GM12874 (cell line): ENCODE results near the gene RFNG.

Experiments used
- CTCF ChIP-seq: IDR thresholded peaks from 2 replicates; pipeline ENCODE4 v1.5.1; 2011; ENCODE audit warnings: low read depth, mild to moderate bottlenecking, control low read depth, low read length, moderate library complexity; ENCODE audit not compliant: insufficient read depth

RFNG gene

GRCh38 chr17:82016061-82016874 is 35.3 kb downstream of the RFNG start:
- no peak for TF ChIP-seq CTCF

GRCh38 chr17:82015311-82015971 is 36.2 kb downstream of the RFNG start:
- TF ChIP-seq CTCF, result no peak

- TF ChIP-seq CTCF, result no peak
These were observed 36.7 kb downstream of the RFNG start for GRCh38 chr17:82014971-82015310.

DNA sequence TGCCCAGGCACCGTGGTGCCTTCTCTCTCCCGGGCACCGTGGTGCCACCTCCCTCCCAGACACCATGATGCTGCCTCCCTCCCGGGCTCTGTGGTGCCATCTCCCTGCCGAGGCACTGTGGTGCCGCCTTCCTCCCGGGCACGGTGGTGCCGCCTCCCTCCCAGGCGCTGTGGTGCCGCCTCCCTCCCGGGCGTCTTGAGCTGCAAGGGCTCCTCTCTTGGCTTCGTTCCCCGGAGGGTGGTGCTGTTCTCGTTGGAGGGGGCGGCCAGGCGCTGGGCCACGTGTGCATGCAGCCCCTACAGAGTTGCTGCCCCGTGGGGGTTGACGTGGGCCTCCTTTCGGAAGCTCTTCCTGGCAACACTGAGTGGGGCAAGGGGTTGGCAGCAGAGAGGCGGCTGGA is 37.2 kb downstream of the RFNG start:
- no peak for TF ChIP-seq CTCF

DNA sequence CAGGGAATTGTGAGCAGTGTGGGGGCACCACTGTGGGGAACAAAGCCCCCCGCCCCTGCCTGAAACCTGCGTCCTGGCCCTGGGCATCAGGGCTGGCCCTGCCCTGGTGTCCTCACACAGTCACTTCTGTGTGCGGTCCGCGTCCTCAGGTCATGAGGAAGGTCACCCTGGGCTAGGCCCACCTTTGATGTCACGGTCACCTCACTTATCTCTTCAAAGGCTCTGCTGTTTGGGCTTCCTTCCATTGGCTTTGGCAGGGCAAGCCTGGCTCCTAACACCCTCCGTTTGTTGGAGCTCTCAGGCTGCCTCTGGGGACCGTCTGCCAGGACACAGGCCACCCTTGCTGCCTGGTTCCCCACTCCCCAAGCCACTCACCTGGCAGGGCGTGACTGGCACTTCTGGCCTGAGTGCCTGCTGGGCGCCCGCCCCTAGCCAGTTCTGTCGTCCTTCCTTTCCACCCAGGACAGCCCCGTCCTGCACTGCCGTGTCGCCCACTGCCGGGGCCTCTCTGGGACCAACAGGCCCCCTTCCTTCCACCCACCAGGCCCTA is 37.8 kb downstream of the RFNG start:
- no peak for TF ChIP-seq CTCF

- no peak for TF ChIP-seq CTCF
These were observed 38.3 kb downstream of the RFNG start for GRCh38 chr17:82013341-82013740.

DNA sequence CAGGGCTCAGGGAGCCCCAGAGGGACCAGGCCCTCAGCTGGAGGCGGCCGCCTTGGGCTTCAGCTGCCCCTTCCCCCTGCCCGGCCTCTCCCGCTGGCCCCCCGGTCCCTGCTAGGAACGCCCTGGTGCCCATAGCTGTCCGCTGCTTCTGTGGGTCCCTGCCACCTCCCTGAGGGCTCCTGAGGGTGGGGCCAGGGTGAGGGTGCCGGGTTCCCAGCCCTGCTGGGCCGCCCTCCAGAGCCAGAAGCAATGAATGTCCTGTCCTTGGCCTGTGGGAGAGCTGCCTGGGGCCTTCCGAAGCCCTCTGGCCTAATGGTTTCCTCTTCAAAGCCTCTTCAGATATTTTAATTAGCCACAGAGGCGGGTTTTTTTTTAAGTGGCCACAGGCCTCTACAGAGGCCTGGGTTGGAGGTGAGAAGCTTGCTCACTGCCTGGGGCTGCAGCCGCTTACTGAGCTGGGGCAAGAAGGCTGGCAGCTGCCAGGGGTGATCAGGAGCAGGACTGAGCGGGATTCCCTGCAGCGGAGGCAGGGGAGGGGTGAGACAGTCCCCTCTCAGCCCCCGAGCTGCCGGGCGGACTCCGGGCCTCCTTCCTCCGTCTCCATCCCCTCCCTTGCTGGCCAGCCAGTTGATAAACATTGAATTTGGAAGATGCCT is 38.8 kb downstream of the RFNG start:
- TF ChIP-seq CTCF, result no peak
